Fibroblast of skin of back (primary cell): Measurements from ENCODE around the gene NFATC1.
A peak's percentile ranks its signal among the peaks of the same experiment; 100 is the strongest.

Source experiments
- DNase-seq: peaks from one replicate; pipeline ENCODE4 v3.0.0-alpha.2; 2013

NFATC1 gene

DNA sequence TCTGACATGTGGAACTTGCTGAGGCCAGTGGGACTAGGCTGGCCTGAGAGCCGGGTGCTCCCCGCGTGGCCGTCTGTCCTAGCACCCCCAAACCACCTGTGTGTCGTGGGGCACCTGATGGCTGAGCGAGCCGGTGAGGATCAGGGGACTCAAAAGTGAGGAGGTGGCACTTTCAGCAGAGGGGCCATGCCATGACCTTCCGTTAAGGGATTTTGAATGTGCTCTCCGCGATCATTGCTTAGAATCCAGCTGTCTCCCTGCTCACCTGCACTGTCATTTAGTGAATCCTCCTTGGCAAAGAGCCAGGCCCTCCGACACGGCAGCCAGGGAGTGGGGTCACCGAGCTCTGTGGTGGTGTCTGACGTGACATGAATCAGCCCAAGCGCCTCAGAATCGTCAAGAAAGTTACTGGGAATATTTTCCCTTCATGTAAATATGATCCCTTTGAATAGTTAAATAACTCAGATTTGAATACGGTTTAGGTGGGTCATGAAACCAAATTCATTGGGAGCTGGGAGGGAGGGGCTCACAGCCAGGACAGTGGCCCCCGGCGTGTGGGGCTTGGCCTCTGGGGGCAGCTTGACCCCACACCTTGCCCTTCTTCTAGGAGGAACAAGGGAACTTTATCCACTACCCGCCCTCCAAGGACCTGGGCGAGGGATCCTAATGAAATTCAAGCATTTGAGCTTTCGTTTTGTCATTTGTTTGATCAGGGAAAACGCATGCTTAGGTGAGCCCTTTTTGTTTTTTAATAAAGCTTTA is 9.5 kb downstream of the NFATC1 start:
- DNase-seq = no peak

DNA sequence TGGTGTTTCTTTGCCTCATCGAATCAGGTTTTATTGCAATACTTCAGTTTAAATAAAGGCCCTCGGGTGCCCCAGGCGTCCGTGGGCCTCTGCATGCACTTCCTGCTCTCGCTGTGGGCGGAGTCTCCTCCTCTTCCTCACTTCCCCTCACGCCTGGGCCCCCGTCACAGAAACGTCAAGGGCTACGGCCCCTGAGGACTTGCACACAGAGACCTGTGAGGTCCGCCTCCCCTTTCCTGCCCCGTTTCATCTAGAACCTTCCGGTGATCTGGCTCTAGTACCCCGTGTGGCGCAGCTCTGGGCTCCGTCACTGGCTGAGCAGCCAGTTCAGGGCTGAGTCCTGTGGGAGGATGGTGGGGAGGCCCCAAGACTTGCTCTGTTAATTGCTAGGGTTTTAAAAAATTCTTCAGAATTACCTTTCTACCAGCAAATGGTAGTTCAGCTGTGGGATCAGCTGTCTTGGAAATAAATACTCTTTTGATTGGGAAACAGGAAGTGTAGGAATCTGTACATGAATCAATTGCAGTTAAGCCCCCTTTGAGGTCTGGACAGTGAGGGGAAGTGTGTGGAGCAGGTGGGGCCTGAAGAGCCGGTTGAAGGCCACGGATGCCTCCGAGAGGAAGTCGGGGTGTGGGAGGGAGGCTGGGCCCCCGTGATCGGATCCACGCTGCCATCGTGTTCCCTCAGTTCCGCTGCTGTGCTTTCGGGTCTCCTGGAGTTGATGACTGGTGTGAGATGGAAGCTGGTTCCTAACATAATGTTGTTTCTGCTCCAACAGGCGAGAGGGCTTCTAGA is 10.2 kb downstream of the NFATC1 start:
- DNase-seq = no peak

DNA sequence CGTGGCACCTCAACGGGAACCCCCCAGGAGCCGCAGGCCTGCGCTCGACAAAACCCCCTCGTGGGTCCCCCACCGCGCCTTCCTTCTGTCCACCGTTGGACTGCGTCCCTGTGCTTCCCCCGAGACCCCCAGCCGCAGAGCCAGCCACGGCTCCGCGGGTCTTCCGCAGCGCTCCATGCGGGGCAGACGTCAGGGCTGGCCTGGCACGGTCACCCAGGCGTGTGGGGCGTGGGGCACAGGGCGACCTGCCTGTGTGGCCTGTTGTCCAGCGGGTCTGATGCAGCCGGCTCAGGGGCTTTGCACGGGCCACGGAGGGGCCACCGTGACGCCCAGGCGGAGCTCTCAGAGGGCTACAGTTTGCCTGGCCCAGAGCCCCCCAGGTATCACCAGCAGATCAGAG is 11.0 kb downstream of the NFATC1 start:
- DNase-seq = no peak

DNA sequence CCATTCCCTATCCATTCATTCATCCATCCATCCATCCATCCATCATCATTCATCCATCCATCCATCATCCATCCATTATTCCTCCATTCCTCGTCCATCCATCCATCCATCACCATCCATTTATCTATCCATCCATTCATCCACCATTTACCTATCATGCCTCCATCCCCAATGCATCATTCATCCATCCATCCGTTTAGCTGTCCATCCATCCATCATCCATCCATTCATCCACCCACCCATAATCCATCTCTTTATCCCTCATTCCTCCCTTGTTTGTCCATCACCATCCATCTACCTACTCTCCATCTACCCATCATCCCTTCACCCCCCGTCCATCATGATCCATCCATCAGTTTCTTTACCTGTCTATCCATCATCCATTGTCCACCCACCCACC is 13.6 kb downstream of the NFATC1 start:
- no peak for DNase-seq

DNA sequence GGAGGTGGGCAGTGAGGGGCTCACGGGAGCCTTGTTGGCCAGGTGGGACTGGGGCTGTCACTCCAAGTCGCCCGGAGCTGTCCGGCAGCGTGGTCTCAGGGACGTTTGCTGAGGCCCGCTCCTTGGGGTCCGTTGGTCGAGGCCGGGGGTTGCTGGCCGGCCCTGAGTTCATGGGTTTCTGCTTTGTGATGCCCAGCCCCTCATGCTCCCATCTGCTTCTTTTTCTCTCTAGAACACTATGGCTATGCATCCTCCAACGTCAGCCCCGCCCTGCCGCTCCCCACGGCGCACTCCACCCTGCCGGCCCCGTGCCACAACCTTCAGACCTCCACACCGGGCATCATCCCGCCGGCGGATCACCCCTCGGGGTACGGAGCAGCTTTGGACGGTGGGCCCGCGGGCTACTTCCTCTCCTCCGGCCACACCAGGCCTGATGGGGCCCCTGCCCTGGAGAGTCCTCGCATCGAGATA is 14.5 kb downstream of the NFATC1 start:
- DNase-seq = no peak

DNA sequence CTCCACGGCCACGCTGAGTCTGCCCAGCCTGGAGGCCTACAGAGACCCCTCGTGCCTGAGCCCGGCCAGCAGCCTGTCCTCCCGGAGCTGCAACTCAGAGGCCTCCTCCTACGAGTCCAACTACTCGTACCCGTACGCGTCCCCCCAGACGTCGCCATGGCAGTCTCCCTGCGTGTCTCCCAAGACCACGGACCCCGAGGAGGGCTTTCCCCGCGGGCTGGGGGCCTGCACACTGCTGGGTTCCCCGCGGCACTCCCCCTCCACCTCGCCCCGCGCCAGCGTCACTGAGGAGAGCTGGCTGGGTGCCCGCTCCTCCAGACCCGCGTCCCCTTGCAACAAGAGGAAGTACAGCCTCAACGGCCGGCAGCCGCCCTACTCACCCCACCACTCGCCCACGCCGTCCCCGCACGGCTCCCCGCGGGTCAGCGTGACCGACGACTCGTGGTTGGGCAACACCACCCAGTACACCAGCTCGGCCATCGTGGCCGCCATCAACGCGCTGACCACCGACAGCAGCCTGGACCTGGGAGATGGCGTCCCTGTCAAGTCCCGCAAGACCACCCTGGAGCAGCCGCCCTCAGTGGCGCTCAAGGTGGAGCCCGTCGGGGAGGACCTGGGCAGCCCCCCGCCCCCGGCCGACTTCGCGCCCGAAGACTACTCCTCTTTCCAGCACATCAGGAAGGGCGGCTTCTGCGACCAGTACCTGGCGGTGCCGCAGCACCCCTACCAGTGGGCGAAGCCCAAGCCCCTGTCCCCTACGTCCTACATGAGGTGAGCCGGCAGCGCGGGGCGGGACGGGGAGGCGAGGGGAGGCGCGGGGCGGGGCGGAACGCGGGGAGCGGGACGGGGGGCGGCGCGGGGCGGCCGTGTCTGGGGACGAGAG is 15.2 kb downstream of the NFATC1 start:
- DNase-seq = no peak

DNA sequence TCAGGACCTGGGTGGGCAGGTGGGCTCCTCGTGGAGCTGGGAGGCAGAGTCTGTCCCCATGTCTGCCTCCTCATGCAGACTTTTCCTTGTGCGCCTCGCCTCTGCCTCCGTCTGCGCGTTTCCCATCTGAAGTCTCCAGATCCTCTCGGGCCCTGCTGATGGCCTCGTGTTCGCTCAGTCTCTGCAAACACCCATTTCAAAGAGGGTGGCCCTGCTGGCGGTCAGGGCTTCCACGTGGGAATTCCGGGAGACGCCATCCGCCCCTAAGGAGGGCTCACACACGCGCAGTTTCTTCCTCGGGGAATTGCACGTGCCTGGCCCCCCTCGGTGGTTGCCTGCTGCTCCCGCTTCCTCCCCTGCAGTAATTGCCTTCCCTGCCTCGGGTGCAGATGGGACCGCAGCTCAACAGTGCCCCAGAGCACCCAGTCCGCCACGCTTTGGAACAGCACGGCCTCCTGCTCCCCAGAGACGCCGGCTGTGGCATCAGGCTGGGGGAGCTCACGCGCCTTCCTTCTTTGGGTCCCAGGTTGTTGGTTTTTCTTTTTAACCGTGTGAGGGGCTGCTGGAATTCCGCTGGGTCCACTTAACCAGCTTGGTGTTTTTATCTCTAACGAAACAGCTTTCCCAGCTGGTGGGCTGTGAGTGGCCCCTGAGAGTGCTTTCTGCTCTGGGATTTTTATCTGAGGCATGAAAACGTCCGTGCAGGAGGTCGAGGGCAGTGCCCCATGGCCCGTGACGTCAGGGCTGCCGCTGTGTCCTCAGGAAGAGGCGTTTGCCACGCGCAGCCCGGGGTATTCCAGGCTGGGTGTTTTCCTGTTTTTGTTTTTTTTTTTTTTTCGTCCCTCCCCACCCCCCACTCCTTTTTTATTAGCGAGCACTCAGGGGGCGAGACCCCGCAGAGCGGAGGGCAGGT is 16.1 kb downstream of the NFATC1 start:
- DNase-seq = no peak

DNA sequence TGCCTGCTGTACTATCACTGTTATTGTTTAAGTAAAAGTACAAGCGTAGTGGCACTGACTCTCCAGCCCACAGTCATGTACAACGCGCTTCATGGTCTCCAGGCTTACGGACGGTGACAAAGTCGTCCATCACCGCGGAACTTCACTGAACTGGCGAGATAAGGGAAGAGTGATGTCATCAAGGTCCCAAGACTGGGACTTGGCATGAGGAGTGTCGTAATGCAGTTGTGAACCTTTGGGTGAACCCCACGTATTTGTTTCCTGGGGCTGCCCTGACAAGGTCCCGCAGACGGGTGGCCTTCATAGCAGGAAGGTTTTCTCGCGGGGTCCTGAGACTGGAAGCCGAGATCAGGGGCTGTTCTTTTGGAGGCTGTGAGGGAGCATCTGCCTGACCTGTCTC is 17.3 kb downstream of the NFATC1 start:
- no peak for DNase-seq

DNA sequence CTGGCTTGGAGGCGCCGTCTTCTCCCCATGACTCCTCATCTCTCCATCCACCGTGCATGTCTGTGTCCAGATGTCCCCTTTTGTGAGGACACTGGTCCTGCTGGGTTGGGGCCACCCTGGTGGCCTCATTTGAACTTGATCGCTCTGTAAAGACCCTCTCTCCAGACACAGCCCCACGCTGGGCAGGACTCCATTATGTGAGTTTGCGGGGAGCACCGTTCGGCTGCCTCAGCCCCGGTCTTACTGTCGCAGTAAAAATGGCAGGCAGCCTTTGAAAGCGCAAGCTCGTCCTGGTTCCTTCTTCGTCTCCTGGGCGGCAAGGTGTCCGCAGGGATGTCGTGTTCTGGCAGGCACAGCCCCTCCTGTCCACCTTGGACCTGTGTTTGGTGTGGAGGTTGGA is 17.7 kb downstream of the NFATC1 start:
- no peak for DNase-seq

DNA sequence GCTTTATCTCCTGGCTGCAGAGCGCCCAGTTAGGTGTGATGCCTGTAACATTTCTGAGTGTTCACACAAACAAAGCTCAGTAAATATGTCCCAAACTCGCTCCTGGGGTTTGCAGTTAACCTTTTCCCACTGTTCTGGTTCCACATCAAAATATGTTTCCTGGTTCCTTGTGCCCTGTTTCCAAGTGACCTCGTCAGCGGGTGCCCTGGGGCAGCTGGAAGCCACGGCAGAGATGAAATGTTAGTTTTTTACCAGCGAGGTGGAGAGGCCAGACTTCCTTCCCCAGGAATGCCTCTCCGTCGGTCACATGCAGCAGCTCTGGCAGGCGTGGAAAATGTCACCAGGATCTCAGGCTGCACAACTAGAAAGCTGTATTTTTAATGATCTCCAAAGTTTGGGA is 18.2 kb downstream of the NFATC1 start:
- no peak for DNase-seq

DNA sequence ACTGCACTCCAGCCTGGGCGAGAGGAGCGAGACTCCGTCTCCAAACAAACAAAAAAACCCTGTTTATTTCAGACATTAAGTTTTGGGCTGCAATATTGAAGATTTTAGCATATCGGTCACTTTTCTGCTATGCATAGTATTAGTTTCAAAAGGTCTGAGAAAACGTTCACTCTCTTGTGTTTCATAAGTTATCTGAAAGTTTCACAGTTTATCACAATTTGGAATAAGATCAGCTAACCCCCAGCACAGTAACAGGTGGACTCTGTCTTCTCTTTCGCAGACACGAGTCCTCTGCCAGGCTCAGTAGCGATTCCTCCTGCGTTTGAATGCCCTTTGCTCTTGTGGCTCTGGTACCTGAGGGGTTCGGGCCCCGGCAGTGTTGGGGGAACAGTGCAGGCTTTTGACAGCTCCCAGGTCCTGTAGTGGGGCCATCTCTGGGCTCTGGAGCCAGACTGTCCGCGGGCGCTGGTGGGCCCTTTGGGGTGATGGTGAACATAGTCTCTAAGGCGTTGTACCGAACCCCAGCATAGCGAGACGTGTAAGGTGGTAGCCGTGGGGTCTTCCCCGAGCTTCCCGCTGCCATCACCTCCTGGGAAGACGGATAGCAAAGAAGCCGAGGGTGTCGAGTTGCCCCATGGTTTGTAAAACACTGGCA is 20.4 kb downstream of the NFATC1 start:
- DNase-seq = no peak

DNA sequence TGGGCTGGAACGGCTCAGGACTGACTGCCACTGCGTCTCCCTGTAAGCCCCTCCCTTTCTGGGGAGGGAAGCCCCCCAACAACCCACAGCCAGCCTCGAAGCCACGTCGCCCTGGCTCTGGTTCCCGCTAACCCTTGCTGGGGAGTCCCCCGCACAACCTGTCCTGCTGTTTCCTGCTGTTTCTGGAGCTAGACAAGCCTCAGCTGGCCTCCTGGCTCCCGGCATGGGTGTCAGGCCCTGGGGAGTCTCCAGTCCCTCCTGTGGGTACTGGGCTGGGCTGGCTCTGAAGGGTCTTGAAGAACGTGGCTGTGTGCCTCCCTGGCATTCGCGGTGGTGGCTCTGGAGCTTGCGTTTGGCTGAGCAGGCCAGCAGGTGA is 20.9 kb downstream of the NFATC1 start:
- no peak for DNase-seq

DNA sequence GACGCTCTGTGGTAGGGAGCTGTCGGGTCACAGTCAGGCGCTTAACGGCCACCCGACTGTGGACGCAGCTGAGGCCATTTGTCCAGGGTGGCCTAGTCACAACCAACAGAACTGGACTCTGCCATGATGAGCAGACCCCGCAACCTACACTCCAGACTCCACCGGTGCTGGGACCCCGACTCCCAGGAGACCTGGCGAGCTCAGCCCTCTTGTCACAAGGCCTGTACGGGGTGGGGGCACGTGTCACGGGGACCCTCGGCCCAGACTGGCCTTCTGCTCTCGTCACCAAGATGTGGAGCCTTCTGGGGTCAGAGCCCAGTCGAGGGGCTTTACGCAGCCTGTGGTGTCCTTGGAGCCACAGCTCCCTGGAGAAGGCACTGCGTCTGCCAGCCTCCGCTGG is 22.5 kb downstream of the NFATC1 start:
- DNase-seq = no peak

DNA sequence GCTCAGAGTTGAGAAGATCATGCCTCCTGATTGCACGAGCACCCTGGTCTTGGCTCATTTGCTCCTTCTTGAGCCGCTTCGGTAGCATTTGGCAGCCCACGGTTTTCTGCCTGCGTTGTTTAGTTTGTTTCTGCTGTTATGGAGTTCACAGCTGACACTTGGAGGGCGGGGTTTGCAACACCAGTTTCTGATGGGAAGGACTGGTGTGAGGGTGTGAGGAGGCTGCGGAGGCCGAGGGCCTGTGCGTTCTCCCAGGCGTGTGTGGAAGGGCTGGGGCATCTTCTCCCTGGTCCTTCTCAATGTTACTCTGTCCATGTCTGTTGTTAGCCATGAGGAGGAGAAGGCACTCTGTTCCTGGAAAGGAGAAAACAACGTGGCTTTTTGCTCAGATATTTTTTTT is 22.9 kb downstream of the NFATC1 start:
- no peak for DNase-seq

DNA sequence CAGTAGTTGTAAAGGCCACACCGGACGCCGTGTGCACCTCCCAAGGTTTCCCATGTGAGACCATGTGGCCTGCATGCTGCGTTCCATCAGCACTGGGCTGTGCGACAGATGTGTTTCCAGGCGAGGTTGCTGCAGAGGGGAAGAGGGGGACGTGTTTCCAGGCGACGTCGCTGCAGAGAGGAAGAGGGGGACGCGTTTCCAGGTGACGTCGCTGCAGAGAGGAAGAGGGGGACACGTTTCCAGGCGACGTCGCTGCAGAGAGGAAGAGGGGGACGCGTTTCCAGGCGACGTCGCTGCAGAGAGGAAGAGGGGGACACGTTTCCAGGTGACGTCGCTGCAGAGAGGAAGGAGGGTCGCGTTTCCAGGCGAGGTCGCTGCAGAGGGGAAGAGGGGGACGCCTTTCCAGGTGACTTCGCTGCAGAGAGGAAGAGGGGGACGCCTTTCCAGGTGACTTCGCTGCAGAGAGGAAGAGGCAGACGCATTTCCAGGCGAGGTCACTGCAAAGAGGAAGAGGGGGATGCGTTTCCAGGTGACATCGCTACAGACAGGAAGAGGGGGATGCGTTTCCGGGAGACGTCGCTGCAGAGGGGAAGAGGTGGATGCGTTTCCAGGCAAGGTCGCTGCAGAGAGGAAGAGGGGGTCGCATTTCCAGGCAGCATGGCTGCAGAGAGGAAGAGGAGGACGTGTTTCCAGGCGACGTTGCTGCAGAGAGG is 24.5 kb downstream of the NFATC1 start:
- no peak for DNase-seq

DNA sequence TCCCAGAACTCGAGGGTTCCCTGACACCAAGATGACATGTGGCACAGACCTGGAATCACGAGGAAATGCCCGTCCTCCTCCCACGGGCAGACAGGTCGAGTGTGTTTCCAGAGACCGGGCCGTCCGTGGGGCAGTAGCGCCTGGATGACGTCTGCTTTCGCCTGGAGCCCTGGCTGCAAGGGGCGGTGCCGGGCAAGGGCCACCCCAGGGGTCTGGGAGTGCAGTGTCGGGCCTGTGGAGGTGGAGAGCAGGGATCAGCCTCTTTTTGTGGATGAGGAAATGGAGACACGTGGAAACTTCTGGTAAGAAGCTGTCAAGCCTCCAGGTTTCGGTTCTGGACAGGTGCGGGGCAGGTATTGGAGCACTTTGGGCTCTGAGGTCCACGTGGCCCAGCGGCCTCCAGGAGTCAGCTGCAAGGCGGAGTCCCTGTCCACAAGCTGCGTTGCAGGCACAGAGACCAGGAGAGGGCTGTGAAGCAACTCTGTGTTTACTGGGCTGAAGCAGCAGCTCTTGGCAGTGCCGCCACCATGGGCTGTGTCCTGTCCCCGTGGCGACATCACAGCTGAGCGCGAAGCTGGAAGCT is 25.6 kb downstream of the NFATC1 start:
- DNase-seq = no peak

DNA sequence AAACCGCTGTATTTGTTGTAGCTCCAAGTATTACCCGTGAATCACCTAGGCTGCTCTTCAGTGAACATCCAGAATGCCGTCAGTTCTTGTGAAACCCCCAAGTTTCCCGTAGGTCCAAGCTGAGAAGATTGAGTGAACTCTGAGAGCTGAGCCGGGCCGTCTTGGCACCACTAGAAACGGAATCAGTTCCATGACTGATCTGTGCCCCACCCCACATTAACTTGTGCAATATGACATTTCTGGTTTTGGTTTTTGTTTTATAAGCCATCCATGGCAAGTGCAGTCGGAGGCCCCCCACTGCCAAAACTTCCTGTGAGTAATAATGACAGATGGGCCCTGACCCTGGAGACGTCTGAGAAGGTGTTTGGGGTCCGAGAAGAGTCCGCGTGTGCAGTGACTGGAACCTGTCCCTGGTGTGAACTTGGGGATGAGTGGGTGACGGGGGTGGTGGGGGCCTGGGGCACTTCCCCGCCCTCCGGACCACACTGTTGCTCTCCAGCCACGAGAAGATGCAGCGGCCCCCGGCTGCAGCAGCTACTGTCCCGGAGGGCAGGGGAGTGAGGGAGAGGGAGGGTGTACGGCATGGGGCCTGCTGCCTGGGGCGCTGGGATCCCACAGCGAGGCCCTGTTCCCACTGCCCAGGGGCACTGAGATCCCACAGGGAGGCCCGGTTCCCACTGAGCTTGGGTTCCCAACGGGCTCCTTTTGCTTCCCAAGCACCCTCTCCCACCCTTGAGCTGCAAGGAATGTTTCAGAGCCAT is 26.5 kb downstream of the NFATC1 start:
- peak; percentile 64 for DNase-seq

DNA sequence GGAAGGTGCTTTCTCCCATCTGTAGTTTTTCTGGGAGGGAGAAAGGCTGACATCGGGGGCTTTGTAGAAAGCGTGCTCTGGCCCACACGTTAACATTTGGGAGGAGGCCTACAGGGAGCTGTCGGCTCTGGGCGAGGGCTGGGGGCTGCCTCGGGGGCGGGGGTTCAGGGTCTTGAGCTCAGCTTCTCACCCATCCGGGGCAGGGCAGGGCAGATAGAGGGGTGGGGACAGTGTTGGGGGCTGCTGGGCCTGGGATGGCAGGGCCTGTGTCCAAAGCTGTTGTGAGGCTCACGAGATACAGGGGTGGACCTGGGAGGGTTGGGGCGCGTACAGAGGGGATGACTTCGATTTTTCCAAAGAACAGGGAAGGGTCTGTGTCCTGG is 27.0 kb downstream of the NFATC1 start:
- no peak for DNase-seq

DNA sequence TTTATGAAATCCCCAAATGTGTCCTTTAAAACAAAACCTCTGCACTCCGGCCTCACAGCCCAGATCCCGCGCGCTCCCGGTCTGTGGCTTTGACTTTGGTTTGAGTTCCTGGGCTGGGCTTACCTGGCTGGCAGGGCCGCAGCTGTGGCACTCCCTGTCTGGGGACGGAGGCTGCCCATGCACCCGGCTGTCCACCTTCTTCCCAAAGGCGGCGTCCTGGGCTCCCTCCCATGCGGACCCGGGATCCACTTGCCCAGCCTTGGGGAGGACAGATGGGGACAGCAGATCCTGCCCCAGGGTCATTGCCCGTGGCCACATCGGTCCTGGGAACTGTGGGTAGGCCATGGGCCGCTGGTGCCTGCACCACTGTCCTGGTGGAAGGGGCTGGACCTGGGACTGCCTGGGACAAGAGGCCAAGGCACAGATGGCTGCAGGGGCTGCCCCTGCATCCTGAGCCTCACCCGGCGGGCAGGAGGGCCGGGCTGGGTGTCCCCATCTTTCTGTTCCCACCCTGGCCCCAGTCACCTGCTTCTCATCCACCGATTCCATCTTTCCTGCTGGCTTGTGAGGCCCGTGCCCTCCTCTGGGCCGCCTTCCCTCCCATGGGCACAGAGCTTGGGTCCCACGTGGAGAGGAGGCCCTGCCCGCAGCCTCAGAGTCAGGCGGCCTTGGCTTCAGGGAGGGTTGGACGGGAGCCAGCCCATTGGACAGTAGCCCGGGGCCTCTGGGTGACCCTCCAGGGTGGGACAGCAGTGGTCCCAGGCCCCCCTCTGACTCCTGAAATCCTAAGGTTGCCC is 27.7 kb downstream of the NFATC1 start:
- DNase-seq = no peak
